Ramos (cell line): Measurements from ENCODE around the gene SLC37A4.
"Not testable (repeated sequence)": the region's sequence is repeated elsewhere in the genome, so short reads cannot be mapped to it uniquely, and the experiment has no call there.

Experiments used
- in situ Hi-C: fragments of 300-500 bp; cut with MboI; formaldehyde crosslinking; loops from one replicate; pipeline ENCODE4 v1.14.3; 2022; ENCODE audit warnings: low sequenced_read_pairs; ENCODE audit not compliant: unreplicated experiment

SLC37A4 gene

GRCh38 chr11:119044708-119045107 lies 14.0 kb upstream of the SLC37A4 start:
- in situ Hi-C loops, result no loop called here

GRCh38 chr11:119042927-119043326 lies 12.2 kb upstream of the SLC37A4 start:
- in situ Hi-C loops, result no loop called here

- in situ Hi-C loops, result no loop called here
Observed at GRCh38 chr11:119041821-119042514, 11.3 kb upstream of the SLC37A4 start.

- in situ Hi-C loops, result not testable (repeated sequence)
Observed at GRCh38 chr11:119039471-119039870, 8.8 kb upstream of the SLC37A4 start.

GRCh38 chr11:119038884-119039283 lies 8.2 kb upstream of the SLC37A4 start:
- in situ Hi-C loops, result no loop called here

GRCh38 chr11:119034813-119035212 lies 4.1 kb upstream of the SLC37A4 start:
- in situ Hi-C loops, result no loop called here

GRCh38 chr11:119033421-119033820 lies 2.7 kb upstream of the SLC37A4 start:
- in situ Hi-C loops, result not testable (repeated sequence)

GRCh38 chr11:119031912-119032280 lies 1.2 kb upstream of the SLC37A4 start:
- in situ Hi-C loops, result no loop called here

GRCh38 chr11:119030029-119030328 lies 698 bp downstream of the SLC37A4 start:
- in situ Hi-C loops, result no loop called here

- in situ Hi-C loops, result no loop called here
Observed at GRCh38 chr11:119029340-119030028, 1.2 kb downstream of the SLC37A4 start.

- in situ Hi-C loops, result no loop called here
Observed at GRCh38 chr11:119029069-119029339, 1.7 kb downstream of the SLC37A4 start.

- in situ Hi-C loops, result no loop called here
Observed at GRCh38 chr11:119028346-119029068, 2.2 kb downstream of the SLC37A4 start.

- in situ Hi-C loops, result no loop called here
Observed at GRCh38 chr11:119027561-119028345, 2.9 kb downstream of the SLC37A4 start.

GRCh38 chr11:119026970-119027369 lies 3.7 kb downstream of the SLC37A4 start:
- in situ Hi-C loops, result no loop called here

- in situ Hi-C loops, result no loop called here
Observed at GRCh38 chr11:119025978-119026766, 4.5 kb downstream of the SLC37A4 start.

- in situ Hi-C loops, result no loop called here
Observed at GRCh38 chr11:119025541-119025940, 5.1 kb downstream of the SLC37A4 start.

GRCh38 chr11:119025099-119025473 lies 5.6 kb downstream of the SLC37A4 start:
- in situ Hi-C loops, result no loop called here

GRCh38 chr11:119024430-119025098 lies 6.1 kb downstream of the SLC37A4 start:
- in situ Hi-C loops, result no loop called here

- in situ Hi-C loops, result no loop called here
Observed at GRCh38 chr11:119023741-119024140, 6.9 kb downstream of the SLC37A4 start.

GRCh38 chr11:119021631-119022030 lies 9.0 kb downstream of the SLC37A4 start:
- in situ Hi-C loops, result no loop called here
